Neural progenitor cell (in vitro differentiated cells): ENCODE results near the gene CD59. TPM values are rescaled to one million over a fixed set of nuclear protein-coding genes. Genes with fewer than 3 reads are reported as not detected.
A peak's percentile ranks its signal among the peaks of the same experiment; 100 is the strongest.

Source experiments
- DNase-seq: peaks from one replicate; pipeline ENCODE4 v3.0.0-alpha.2; 2016; ENCODE audit warnings: low spot score
- H2AFZ ChIP-seq: fragments of 200-600 bp; sonication (generic); replicated peaks from 2 replicates; pipeline ENCODE4 v1.6.1; 2016; ENCODE audit warnings: antibody characterized with exemption
- H3F3A ChIP-seq: fragments of 200-600 bp; sonication (generic); 2 replicates; pipeline ENCODE4 v1.6.1; 2016; ENCODE audit warnings: antibody characterized with exemption, low read depth
- H3K27ac ChIP-seq: fragments of 200-600 bp; sonication (generic); 2 replicates; pipeline ENCODE4 v1.5.1; 2016; ENCODE audit warnings: mild to moderate bottlenecking
- H3K27me3 ChIP-seq: fragments of 200-600 bp; sonication (generic); 2 replicates; pipeline ENCODE4 v1.6.1; 2016; ENCODE audit warnings: mild to moderate bottlenecking, moderate library complexity
- H3K36me3 ChIP-seq: fragments of 200-600 bp; sonication (generic); 2 replicates; pipeline ENCODE4 v1.5.1; 2016
- H3K4me1 ChIP-seq: fragments of 200-600 bp; sonication (generic); 2 replicates; pipeline ENCODE4 v1.6.1; 2016; ENCODE audit warnings: mixed run types
- H3K4me2 ChIP-seq: fragments of 200-600 bp; sonication (generic); 2 replicates; pipeline ENCODE4 v1.6.1; 2016
- H3K4me3 ChIP-seq: fragments of 200-600 bp; sonication (generic); 2 replicates; pipeline ENCODE4 v1.5.1; 2016
- H3K79me2 ChIP-seq: fragments of 200-600 bp; sonication (generic); 2 replicates; pipeline ENCODE4 v1.6.1; 2016; ENCODE audit warnings: low read depth
- H3K9ac ChIP-seq: fragments of 200-600 bp; sonication (generic); 2 replicates; pipeline ENCODE4 v1.6.1; 2016
- H3K9me3 ChIP-seq: fragments of 200-600 bp; sonication (generic); 2 replicates; pipeline ENCODE4 v1.5.1; 2016; ENCODE audit warnings: low read depth
- H4K20me1 ChIP-seq: fragments of 200-600 bp; sonication (generic); 2 replicates; pipeline ENCODE4 v1.6.1; 2016; ENCODE audit warnings: low read depth
- H3K27ac Mint-ChIP-seq: 3 replicates; pipeline ENCODE4 v1.8.0; 2021; ENCODE audit warnings: mixed read lengths
- H3K27me3 Mint-ChIP-seq: 2 replicates; pipeline ENCODE4 v1.8.0; 2022; ENCODE audit warnings: low read depth, mild to moderate bottlenecking, inconsistent platforms, moderate library complexity, mixed read lengths; ENCODE audit not compliant: insufficient read depth
- H3K36me3 Mint-ChIP-seq: 3 replicates; pipeline ENCODE4 v1.8.0; 2021; ENCODE audit warnings: mixed read lengths
- H3K4me1 Mint-ChIP-seq: 3 replicates; pipeline ENCODE4 v1.8.0; 2021; ENCODE audit warnings: mixed read lengths
- H3K4me3 Mint-ChIP-seq: 3 replicates; pipeline ENCODE4 v1.8.0; 2021; ENCODE audit warnings: mild to moderate bottlenecking, moderate library complexity, mixed read lengths
- H3K9me3 Mint-ChIP-seq: 3 replicates; pipeline ENCODE4 v1.8.0; 2020; ENCODE audit warnings: mixed read lengths
- EZH2 ChIP-seq: fragments of 200-600 bp; sonication (generic); IDR thresholded peaks from 2 replicates; pipeline ENCODE4 v1.6.1; 2017; ENCODE audit warnings: antibody characterized with exemption, mild to moderate bottlenecking, moderate library complexity
- EZH2phosphoT487 ChIP-seq: fragments of 200-600 bp; sonication (generic); IDR thresholded peaks from 2 replicates; pipeline ENCODE4 v1.6.1; 2017; ENCODE audit warnings: antibody characterized with exemption
- total RNA-seq: library from RNA; depleted of rRNA; stranded (reverse); fragments of >200 nt; gene quantifications from 2 replicates; pipeline ENCODE4 v1.2.3, GENCODE V29; 2015; ENCODE audit warnings: low replicate concordance
- TF ChIP-seq, protein P1 (sequence below): fragments of 200-600 bp; sonication (generic); IDR thresholded peaks from 2 replicates; pipeline ENCODE4 v1.5.1; 2017; ENCODE audit warnings: antibody characterized with exemption, mild to moderate bottlenecking

Gene CD59
- total RNA-seq, 1 donor from 2014 or later, result 74.7 TPM

DNA sequence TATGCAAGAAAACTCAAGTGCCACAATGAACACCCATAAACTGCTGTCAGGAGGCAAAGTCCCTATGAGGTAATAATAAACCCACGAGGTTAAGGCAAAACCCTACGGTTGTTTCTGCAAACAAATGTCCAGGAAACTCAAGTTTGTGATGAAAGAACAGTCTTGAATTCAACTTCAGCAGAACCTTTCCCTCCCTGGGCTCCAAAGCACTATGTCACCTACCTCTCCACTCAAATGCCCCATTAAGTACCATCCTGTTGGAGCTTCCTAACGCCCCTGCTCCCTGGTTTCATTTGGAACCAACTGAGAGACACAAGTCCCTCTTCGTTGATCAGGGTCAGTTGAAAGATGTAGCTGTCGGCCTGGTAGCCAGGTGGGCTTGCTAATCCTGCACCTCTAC, 33.0 kb downstream of the CD59 start:
- peaks cover 6% of the 10 kb centered on the region for H3K27me3 Mint-ChIP-seq
- no peaks in the 10 kb centered on the region for H3K9me3 ChIP-seq
- TF ChIP-seq EZH2 (no peak), EZH2phosphoT487 (no peak)
- TF ChIP-seq, protein P1, sequence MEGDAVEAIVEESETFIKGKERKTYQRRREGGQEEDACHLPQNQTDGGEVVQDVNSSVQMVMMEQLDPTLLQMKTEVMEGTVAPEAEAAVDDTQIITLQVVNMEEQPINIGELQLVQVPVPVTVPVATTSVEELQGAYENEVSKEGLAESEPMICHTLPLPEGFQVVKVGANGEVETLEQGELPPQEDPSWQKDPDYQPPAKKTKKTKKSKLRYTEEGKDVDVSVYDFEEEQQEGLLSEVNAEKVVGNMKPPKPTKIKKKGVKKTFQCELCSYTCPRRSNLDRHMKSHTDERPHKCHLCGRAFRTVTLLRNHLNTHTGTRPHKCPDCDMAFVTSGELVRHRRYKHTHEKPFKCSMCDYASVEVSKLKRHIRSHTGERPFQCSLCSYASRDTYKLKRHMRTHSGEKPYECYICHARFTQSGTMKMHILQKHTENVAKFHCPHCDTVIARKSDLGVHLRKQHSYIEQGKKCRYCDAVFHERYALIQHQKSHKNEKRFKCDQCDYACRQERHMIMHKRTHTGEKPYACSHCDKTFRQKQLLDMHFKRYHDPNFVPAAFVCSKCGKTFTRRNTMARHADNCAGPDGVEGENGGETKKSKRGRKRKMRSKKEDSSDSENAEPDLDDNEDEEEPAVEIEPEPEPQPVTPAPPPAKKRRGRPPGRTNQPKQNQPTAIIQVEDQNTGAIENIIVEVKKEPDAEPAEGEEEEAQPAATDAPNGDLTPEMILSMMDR, result no peak
- no peaks in the 10 kb centered on the region for H3K36me3 ChIP-seq
- peaks cover 3% of the 10 kb centered on the region for H3K36me3 Mint-ChIP-seq
- H3K9ac ChIP-seq, result no peak overlapping the region
- no peaks in the 10 kb centered on the region for H3F3A ChIP-seq
- H3K4me3 ChIP-seq, result no peak overlapping the region
- H2AFZ ChIP-seq, result no peak overlapping the region
- peaks cover 6% of the 10 kb centered on the region for H3K4me1 ChIP-seq
- no peak for DNase-seq
- H3K27me3 ChIP-seq, result peaks cover 13% of the 10 kb centered on the region
- H4K20me1 ChIP-seq, result no peaks in the 10 kb centered on the region
- no peak overlapping the region for H3K27ac ChIP-seq
- peaks cover 23% of the 10 kb centered on the region for H3K4me1 Mint-ChIP-seq
- H3K79me2 ChIP-seq, result no peaks in the 10 kb centered on the region
- H3K4me2 ChIP-seq, result no peak overlapping the region
- H3K4me3 Mint-ChIP-seq, result no peak overlapping the region
- no peak overlapping the region for H3K27ac Mint-ChIP-seq
- no peaks in the 10 kb centered on the region for H3K9me3 Mint-ChIP-seq

DNA sequence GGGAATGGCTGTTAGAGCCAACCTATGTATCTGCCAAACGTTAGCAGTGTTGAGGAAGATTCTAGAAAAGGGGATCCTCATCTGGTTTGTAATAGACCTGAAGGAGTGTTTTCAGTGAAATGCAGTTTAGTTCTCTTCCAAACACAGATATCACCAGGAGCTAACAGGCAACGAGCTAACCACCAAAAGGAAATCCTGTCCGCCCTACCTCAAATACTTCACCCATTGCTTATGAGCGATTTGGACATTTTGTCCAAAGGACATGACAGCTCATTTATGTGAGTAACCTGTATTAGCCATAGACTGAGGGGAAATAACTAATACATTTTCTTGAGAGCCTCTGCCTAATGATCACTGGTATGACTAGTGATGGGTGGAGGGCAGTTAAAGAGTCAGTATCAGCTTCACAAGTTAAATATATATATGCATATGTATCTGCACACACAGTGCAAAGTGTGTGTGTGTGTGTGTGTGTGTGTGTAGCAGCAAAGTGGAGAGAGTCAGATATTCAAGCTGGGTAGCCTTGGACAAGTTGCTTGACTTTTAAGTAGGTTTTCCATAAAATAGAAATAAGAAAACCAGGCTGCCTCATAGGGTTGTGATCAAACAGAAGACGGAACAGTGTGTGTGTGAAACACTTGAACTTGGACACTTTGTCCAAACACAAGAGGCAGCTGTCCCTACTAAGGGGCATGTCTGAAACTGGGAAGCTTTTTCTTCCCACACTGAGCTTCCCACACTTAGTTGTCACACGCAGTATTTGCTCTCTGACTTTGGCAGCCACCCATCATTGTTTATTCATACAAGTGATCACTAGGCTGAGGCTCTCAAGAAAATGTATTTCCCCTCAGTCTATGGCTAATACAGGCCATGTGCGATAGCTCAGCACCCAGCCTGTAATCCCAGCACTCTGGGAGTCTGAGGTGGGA, 34.7 kb downstream of the CD59 start:
- Mint-ChIP-seq H3K36me3 (peaks cover 2% of the 10 kb centered on the region), H3K4me1 (peaks cover 30% of the 10 kb centered on the region), H3K27ac (peak overlapping the region; percentile 40), H3K4me3 (peak overlapping the region; percentile 85), H3K27me3 (peaks cover 5% of the 10 kb centered on the region), H3K9me3 (no peaks in the 10 kb centered on the region)
- DNase-seq, result no peak
- Histone ChIP-seq H3K9me3 (no peaks in the 10 kb centered on the region), H3K4me2 (peak overlapping the region; percentile 53), H4K20me1 (no peaks in the 10 kb centered on the region), H3K4me1 (peaks cover 6% of the 10 kb centered on the region), H3K4me3 (peak overlapping the region; percentile 53), H3K9ac (no peak overlapping the region), H3K36me3 (no peaks in the 10 kb centered on the region), H3K79me2 (no peaks in the 10 kb centered on the region), H3K27ac (no peak overlapping the region), H3F3A (no peaks in the 10 kb centered on the region), H2AFZ (peak overlapping the region; percentile 42), H3K27me3 (peaks cover 13% of the 10 kb centered on the region)
- TF ChIP-seq, protein P1, result no peak
- no peak for TF ChIP-seq EZH2phosphoT487
- no peak for TF ChIP-seq EZH2

DNA sequence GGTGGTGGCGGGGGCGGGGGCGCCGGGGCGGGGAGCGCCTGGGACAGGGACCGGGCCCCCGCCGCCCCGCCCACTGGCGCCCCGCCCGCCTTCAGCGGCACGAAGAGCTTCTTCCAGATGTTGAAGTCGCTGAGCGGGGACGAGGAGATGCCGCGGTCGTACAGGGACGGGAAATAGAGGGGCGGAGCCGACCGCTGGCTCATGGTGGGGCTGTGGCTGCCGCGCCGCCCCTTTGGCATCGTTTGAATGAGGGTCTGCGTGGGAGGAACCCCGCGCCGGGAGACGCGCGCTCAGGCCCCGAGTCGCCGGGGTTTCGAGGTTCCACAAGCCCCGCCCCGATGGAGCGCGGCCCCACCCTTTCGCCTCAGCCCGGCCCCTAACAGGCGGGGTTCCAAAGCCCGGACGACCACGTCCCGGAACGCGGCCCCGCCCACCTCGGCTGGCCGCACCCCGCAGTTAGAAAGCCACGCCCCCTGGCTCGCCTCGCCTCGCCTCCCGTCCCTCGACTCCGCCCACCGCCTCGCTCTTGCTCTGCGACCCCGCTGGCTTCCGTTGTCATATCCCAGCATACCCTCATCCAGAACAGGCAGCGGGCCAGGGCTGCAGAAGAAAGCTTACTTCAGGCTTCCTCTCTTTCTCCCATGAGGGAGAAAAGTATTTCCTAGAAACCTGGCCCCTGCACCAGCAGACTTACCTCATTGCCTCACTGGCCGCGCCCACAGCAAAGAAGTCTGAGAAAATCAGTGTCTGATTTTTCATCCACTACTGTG, 35.5 kb downstream of the CD59 start, which contains the start of gene C11orf91:
C11orf91 (minus strand) TSS at position 325 of the 770 bp plus-strand sequence; CDS start at position 239, 86 bp downstream.
- Histone ChIP-seq H3K27ac (no peak within 1 kb of the TSS), H3K4me3 (peak within 1 kb of the TSS; percentile 53), H3K4me2 (peak within 1 kb of the TSS; percentile 76), H3K79me2 (no peaks in the 10 kb centered on the region), H4K20me1 (no peaks in the 10 kb centered on the region), H3K4me1 (peaks cover 6% of the 10 kb centered on the region), H3K9ac (no peak within 1 kb of the TSS), H3K27me3 (peaks cover 13% of the 10 kb centered on the region), H3F3A (no peaks in the 10 kb centered on the region), H3K36me3 (no peaks in the 10 kb centered on the region), H3K9me3 (no peaks in the 10 kb centered on the region), H2AFZ (peak within 1 kb of the TSS; percentile 87)
- Mint-ChIP-seq H3K27me3 (peaks cover 5% of the 10 kb centered on the region), H3K4me1 (peaks cover 36% of the 10 kb centered on the region), H3K4me3 (peak within 1 kb of the TSS; percentile 85), H3K27ac (peak within 1 kb of the TSS; percentile 72), H3K9me3 (no peaks in the 10 kb centered on the region), H3K36me3 (no peaks in the 10 kb centered on the region)
- TF ChIP-seq EZH2phosphoT487, result no peak
- TF ChIP-seq, protein P1, result no peak
- TF ChIP-seq EZH2, result no peak
- peak; percentile 99 for DNase-seq
